SU-DHL-6 (cell line): ENCODE data around the gene PRKAG3.

Experiments
- H2AFZ ChIP-seq: fragments of 200-600 bp; sonication (generic); 2 replicates; pipeline ENCODE4 v1.6.1; 2014; ENCODE audit warnings: low read depth, mild to moderate bottlenecking, moderate library complexity, mixed read lengths, antibody characterized with exemption, low read length; ENCODE audit not compliant: severe bottlenecking
- H3F3A ChIP-seq: fragments of 200-600 bp; shearing (Covaris generic); 2 replicates; pipeline ENCODE4 v1.6.0; 2016; ENCODE audit warnings: antibody characterized with exemption, mild to moderate bottlenecking; ENCODE audit not compliant: insufficient read depth
- H3K27ac ChIP-seq: fragments of 200-600 bp; sonication (generic); 2 replicates; pipeline ENCODE4 v1.5.1; 2016; ENCODE audit warnings: low read depth, mild to moderate bottlenecking, low read length, moderate library complexity, mixed read lengths
- H3K27me3 ChIP-seq: fragments of 200-600 bp; sonication (generic), shearing (Covaris generic); 2 replicates; pipeline ENCODE4 v1.6.0; 2014; ENCODE audit warnings: mild to moderate bottlenecking, low read length
- H3K36me3 ChIP-seq: fragments of 200-600 bp; sonication (generic); 2 replicates; pipeline ENCODE4 v1.6.1; 2014; ENCODE audit warnings: mild to moderate bottlenecking, low read length, mixed read lengths
- H3K4me2 ChIP-seq: fragments of 300-600, 200-600 bp; shearing (Covaris generic), sonication (generic); 2 replicates; pipeline ENCODE4 v1.6.0; 2014; ENCODE audit warnings: low read length, low read depth, mild to moderate bottlenecking; ENCODE audit not compliant: poor library complexity, severe bottlenecking
- H3K4me3 ChIP-seq: fragments of 200-600 bp; sonication (generic); 2 replicates; pipeline ENCODE4 v1.5.1; 2014; ENCODE audit warnings: antibody characterized with exemption, low read length, mild to moderate bottlenecking, mixed read lengths; ENCODE audit not compliant: insufficient read depth, poor library complexity, severe bottlenecking
- H3K79me2 ChIP-seq: fragments of 200-600 bp; sonication (generic); 2 replicates; pipeline ENCODE4 v1.6.1; 2014; ENCODE audit warnings: mild to moderate bottlenecking, low read length, moderate library complexity; ENCODE audit not compliant: insufficient read depth
- H3K9ac ChIP-seq: fragments of 200-600 bp; sonication (generic); 2 replicates; pipeline ENCODE4 v1.7.0; 2014; ENCODE audit warnings: mild to moderate bottlenecking, low read length
- H3K9me2 ChIP-seq: fragments of 200-600 bp; sonication (generic); replicated peaks from 2 replicates; pipeline ENCODE4 v1.6.1; 2014; ENCODE audit warnings: low read length; ENCODE audit not compliant: insufficient read depth
- H3K9me3 ChIP-seq: fragments of 200-600 bp; sonication (generic); 2 replicates; pipeline ENCODE4 v1.6.1; 2014; ENCODE audit warnings: low read length, mixed read lengths; ENCODE audit not compliant: insufficient read depth
- H4K20me1 ChIP-seq: fragments of 200-600 bp; sonication (generic); 2 replicates; pipeline ENCODE4 v1.6.1; 2014; ENCODE audit warnings: low read depth, mild to moderate bottlenecking, antibody characterized with exemption, low read length, moderate library complexity, mixed read lengths
- EZH2phosphoT487 ChIP-seq: fragments of 200-600 bp; sonication (generic), shearing (Covaris generic); conservative IDR thresholded peaks from 2 replicates; pipeline ENCODE4 v1.6.1; 2018; ENCODE audit warnings: mild to moderate bottlenecking, antibody characterized with exemption, low read length, moderate library complexity, mixed read lengths
- TF ChIP-seq, protein P1 (sequence below): fragments of 200-600 bp; sonication (generic); IDR thresholded peaks from one replicate; pipeline ENCODE4 v1.5.1; 2017; ENCODE audit warnings: antibody characterized with exemption, mild to moderate bottlenecking, low read length, moderate library complexity; ENCODE audit not compliant: insufficient read depth, poor library complexity, severe bottlenecking

PRKAG3 gene

DNA sequence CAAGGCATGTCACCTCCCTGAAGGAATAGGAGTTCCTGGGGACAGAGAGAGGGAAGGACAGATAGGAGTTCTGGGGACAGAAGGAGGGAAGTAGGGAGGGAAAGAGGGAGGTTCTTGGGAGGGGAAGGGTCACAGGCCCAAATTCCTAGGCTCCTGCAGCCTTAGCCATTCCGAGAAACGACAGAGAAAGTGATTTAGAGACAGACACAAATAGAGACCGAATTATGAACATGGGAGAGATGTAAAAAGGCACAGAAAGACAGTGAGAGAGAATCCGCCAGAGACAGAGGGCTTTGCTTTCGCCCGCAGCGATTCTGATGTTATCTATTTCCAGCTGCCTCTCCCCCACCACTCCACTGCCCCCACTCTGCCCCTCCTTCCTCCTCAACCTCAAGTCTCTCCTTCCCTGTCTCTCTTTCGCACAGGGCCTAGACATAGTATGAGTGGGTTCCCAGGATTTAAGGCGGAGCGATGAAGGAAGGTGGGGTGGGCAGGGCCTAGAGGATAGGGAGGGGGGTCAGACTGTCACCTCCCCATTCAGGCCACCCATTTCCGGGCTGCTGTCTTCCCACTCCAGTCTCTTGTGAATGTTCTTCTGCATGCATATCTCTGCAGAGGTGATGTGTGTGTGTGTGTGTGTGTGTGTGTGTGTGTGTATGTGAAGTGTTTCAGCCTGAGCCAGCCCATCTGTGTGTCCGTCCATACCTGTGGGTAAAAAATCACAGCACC lies 24.7 kb upstream of the PRKAG3 start:
- H3K9ac ChIP-seq, result no peak overlapping the region
- no peak for TF ChIP-seq EZH2phosphoT487
- H3K9me2 ChIP-seq, result no peaks in the 10 kb centered on the region
- H3K4me2 ChIP-seq, result no peak overlapping the region
- H3K27me3 ChIP-seq, result no peaks in the 10 kb centered on the region
- no peaks in the 10 kb centered on the region for H3F3A ChIP-seq
- H3K9me3 ChIP-seq, result no peaks in the 10 kb centered on the region
- H4K20me1 ChIP-seq, result no peaks in the 10 kb centered on the region
- H3K79me2 ChIP-seq, result no peaks in the 10 kb centered on the region
- H3K36me3 ChIP-seq, result no peaks in the 10 kb centered on the region
- no peak overlapping the region for H3K27ac ChIP-seq
- H2AFZ ChIP-seq, result no peak overlapping the region
- no peak overlapping the region for H3K4me3 ChIP-seq

DNA sequence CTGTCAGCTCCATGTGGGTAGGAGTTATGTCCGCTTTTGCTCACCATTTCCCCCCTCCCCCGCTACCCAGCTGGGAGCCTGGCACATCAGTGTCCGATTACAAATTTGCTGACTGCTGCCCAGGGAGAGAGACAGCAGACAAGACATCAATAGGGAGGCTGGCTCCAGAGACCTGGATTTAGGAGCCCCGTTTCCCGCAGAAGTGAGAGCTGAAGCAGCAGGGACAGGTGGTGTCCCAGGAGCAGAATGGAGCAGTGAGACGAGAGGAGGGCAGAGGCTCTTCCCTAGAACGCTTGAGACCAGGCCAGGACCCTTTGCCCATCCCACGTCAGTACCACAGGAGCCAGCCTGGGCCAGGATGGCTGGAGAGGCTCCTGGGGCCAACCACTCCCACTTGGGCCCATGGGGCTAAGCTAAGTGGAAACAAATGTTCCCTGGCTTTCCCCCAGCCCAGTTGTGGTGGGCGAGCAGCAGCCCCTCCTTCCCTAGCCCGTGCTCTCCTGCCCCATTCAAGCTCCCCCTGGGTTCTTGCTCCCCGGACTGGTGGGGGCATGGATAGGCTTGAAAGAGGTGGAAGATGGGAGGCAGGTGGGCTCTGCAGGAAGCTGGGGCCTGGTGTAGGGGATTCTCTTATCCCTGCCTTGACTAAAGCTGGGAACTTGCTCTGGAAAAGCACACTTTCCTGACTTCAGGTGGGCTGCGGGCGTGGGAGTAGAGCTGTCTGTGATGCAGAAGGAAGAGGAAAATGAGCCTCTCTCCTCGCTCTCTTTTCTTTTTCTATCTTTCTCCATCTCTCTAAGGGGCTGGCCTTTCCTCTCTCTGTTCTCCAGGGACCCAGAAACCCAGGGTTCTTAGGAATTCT lies 23.9 kb upstream of the PRKAG3 start:
- Histone ChIP-seq H3K79me2 (no peaks in the 10 kb centered on the region), H3K27ac (no peak overlapping the region), H3K9ac (no peak overlapping the region), H3F3A (no peaks in the 10 kb centered on the region), H3K4me2 (no peak overlapping the region), H3K27me3 (no peaks in the 10 kb centered on the region), H3K4me3 (no peak overlapping the region), H3K9me3 (no peaks in the 10 kb centered on the region), H2AFZ (no peak overlapping the region), H4K20me1 (no peaks in the 10 kb centered on the region), H3K36me3 (no peaks in the 10 kb centered on the region), H3K9me2 (no peaks in the 10 kb centered on the region)
- TF ChIP-seq EZH2phosphoT487, result no peak
- TF ChIP-seq, protein P1, sequence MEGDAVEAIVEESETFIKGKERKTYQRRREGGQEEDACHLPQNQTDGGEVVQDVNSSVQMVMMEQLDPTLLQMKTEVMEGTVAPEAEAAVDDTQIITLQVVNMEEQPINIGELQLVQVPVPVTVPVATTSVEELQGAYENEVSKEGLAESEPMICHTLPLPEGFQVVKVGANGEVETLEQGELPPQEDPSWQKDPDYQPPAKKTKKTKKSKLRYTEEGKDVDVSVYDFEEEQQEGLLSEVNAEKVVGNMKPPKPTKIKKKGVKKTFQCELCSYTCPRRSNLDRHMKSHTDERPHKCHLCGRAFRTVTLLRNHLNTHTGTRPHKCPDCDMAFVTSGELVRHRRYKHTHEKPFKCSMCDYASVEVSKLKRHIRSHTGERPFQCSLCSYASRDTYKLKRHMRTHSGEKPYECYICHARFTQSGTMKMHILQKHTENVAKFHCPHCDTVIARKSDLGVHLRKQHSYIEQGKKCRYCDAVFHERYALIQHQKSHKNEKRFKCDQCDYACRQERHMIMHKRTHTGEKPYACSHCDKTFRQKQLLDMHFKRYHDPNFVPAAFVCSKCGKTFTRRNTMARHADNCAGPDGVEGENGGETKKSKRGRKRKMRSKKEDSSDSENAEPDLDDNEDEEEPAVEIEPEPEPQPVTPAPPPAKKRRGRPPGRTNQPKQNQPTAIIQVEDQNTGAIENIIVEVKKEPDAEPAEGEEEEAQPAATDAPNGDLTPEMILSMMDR, result no peak

DNA sequence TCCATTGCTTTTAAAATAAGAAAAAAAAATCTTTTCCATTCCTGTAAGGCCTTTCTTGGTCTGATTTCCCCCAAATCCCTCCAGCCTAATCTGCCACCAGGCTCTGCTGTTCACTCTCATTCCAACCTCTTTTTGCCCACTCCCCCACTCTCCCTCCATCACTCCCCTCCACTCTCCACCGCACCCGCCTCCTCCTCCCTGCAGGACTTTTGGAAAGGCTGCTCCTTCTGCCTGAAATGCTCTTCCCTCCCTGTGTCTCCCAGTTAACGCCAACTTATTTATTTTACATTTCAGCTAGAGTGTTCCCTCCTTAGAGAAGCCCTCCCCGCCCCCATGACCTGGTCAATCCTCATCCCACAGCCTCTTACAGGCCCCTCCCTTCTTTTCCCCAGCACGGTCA lies 23.3 kb upstream of the PRKAG3 start:
- TF ChIP-seq, protein P1, result no peak
- TF ChIP-seq EZH2phosphoT487, result no peak
- Histone ChIP-seq H3K9me3 (no peaks in the 10 kb centered on the region), H3K36me3 (no peaks in the 10 kb centered on the region), H3K9ac (no peak overlapping the region), H3K4me2 (no peak overlapping the region), H3K27ac (no peak overlapping the region), H4K20me1 (no peaks in the 10 kb centered on the region), H3K4me3 (no peak overlapping the region), H2AFZ (no peak overlapping the region), H3K79me2 (no peaks in the 10 kb centered on the region), H3K9me2 (no peaks in the 10 kb centered on the region), H3K27me3 (no peaks in the 10 kb centered on the region), H3F3A (no peaks in the 10 kb centered on the region)

DNA sequence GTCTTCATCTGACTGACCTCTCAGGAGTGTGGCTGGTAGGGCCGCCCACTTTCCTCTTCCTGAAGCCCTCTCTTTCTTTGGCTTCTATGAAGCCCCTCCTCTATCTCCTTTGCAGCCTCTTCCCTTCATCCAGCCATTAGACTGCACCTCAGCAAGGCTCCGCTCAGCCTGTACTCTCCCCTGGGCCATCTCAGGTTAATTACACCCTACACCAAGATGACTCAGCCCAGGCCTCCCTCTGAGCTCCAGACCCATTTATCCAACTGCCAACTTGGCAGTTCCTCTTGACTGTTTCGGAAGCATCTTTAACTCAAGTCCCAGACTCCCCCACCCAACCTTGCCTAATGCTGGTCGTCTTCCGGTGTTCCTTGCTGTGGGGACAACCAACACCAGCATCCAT lies 22.2 kb upstream of the PRKAG3 start:
- Histone ChIP-seq H3K27ac (no peak overlapping the region), H3K9ac (no peak overlapping the region), H3F3A (no peaks in the 10 kb centered on the region), H3K79me2 (no peaks in the 10 kb centered on the region), H3K27me3 (no peaks in the 10 kb centered on the region), H3K36me3 (no peaks in the 10 kb centered on the region), H3K4me3 (no peak overlapping the region), H3K9me3 (no peaks in the 10 kb centered on the region), H3K4me2 (no peak overlapping the region), H3K9me2 (no peaks in the 10 kb centered on the region), H4K20me1 (no peaks in the 10 kb centered on the region), H2AFZ (no peak overlapping the region)
- TF ChIP-seq EZH2phosphoT487, result no peak
- TF ChIP-seq, protein P1, result no peak
